ENCODE measurements around the gene KIF6. TPM values are rescaled to one million over a fixed set of nuclear protein-coding genes. Genes with fewer than 3 reads are reported as not detected.

Gene KIF6, protein sequence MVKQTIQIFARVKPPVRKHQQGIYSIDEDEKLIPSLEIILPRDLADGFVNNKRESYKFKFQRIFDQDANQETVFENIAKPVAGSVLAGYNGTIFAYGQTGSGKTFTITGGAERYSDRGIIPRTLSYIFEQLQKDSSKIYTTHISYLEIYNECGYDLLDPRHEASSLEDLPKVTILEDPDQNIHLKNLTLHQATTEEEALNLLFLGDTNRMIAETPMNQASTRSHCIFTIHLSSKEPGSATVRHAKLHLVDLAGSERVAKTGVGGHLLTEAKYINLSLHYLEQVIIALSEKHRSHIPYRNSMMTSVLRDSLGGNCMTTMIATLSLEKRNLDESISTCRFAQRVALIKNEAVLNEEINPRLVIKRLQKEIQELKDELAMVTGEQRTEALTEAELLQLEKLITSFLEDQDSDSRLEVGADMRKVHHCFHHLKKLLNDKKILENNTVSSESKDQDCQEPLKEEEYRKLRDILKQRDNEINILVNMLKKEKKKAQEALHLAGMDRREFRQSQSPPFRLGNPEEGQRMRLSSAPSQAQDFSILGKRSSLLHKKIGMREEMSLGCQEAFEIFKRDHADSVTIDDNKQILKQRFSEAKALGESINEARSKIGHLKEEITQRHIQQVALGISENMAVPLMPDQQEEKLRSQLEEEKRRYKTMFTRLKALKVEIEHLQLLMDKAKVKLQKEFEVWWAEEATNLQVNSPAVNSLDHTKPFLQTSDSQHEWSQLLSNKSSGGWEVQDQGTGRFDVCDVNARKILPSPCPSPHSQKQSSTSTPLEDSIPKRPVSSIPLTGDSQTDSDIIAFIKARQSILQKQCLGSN
- total RNA-seq (not detected in 2 replicates), polyA plus RNA-seq (not detected in 2 replicates), polyA minus RNA-seq (under 0.01 TPM in 1 of 2 replicates, not detected in the other)
- total RNA-seq (2013), result 0.05 TPM

DNA sequence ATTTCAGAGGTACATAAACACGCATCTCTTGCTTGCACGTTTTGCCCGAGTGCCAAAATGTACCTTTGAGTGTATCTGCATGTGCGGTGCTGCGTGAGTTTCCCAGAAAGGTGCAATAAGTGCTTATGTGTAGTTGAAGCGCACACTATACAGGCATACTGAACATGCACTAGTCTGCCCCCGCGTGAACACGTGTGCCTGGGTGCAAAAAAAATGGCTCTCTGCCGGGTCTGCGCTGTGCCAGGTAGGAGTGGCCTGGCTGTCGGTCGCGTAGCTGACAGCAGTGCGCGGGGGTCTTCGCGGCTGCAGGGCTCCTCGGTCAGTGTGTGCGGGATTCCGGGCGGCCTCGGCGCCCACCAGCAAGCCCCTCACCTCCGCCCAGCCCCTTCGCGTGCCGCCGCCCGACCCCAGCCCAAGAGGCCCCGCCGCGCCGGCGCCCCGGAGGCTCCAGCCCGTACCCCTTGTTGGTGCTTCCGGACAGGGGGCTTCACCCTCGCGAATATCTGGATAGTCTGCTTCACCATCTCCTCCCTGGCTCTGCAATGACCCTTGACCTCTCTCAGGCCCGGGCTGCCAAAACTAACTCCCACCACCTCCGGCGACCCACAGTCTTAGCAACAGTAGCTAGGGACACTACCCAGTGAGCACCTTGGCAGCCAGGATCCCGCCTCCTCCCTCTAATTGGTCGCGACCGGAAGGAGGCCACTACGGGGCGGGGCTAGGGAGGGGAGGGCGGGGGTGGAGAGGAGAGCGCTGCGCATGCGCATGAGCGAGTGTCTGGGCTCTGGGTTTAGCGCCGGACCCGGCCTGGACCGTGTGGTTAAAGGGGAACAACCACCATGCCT lies at the start of gene KIF6:
TSS of gene KIF6 (minus strand) at position 622 of the 845 bp plus-strand sequence. CDS start at position 524, 98 bp downstream.
- Histone ChIP-seq H3K36me3 (replicated peaks in 1 of 2; ENCODE audit: control extremely low read depth in 1 of 2, control insufficient read depth in 1 of 2, extremely low read depth in 1 of 2, insufficient read depth in 2 of 2, low read length in 1 of 2) (no peaks in the 10 kb centered on the region), H3K27ac (ENCODE audit: low read length in 2 of 2) (no peak within 1 kb of the TSS), H3K4me2 (replicated peaks; ENCODE audit: low read depth, low read length, poor library complexity, severe bottlenecking) (peak within 1 kb of the TSS; percentile 85), H2AFZ (ENCODE audit: insufficient read depth, low read depth, low read length, poor library complexity, severe bottlenecking) (peak within 1 kb of the TSS; percentile 72), H3K4me3 (ENCODE audit: control extremely low read depth in 1 of 5, extremely low read depth in 1 of 5, insufficient read depth in 1 of 5, low read depth in 2 of 5, low read length in 4 of 5) (peak within 1 kb of the TSS; percentile 28 to 70 (median 54)), H3K79me2 (ENCODE audit: control insufficient read depth, insufficient read depth, low read length) (no peaks in the 10 kb centered on the region), H3K9me3 (ENCODE audit: control extremely low read depth in 1 of 3, control insufficient read depth in 2 of 3, insufficient read depth in 1 of 3, low read length in 2 of 3) (peaks cover 0 to 9% (median 0%) of the 10 kb centered on the region in 3 donors), H4K20me1 (ENCODE audit: control insufficient read depth, insufficient read depth, low read length, poor library complexity, severe bottlenecking) (no peaks in the 10 kb centered on the region), H3K27me3 (replicated peaks in 1 of 4; ENCODE audit: control extremely low read depth in 1 of 4, control insufficient read depth in 3 of 4, insufficient read depth in 4 of 4, low read length in 3 of 4) (peaks cover 0 to 8% (median 8%) of the 10 kb centered on the region in 4 experiments), H3K4me1 (ENCODE audit: control insufficient read depth in 2 of 2, insufficient read depth in 2 of 2, low read length in 2 of 2) (peaks cover 0 to 5% of the 10 kb centered on the region in 2 donors), H3K9ac (ENCODE audit: low read length) (peak within 1 kb of the TSS; percentile 59)
- TF ChIP-seq EZH2 (IDR thresholded peaks at IDR 0.05; ENCODE audit: borderline replicate concordance, insufficient read depth, low read depth, low read length, poor library complexity, severe bottlenecking), result no peak
- TF ChIP-seq, protein P1, sequence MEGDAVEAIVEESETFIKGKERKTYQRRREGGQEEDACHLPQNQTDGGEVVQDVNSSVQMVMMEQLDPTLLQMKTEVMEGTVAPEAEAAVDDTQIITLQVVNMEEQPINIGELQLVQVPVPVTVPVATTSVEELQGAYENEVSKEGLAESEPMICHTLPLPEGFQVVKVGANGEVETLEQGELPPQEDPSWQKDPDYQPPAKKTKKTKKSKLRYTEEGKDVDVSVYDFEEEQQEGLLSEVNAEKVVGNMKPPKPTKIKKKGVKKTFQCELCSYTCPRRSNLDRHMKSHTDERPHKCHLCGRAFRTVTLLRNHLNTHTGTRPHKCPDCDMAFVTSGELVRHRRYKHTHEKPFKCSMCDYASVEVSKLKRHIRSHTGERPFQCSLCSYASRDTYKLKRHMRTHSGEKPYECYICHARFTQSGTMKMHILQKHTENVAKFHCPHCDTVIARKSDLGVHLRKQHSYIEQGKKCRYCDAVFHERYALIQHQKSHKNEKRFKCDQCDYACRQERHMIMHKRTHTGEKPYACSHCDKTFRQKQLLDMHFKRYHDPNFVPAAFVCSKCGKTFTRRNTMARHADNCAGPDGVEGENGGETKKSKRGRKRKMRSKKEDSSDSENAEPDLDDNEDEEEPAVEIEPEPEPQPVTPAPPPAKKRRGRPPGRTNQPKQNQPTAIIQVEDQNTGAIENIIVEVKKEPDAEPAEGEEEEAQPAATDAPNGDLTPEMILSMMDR (IDR thresholded peaks at IDR 0.05), result no peak
- ATAC-seq (ENCODE audit: low read depth) (peak; percentile 98), DNase-seq (peak; percentile 79)
- H3K27me3 Mint-ChIP-seq, result peaks cover 5% of the 10 kb centered on the region
- 6% methylated on average over 54 of the region's 58 CpGs for WGBS (ENCODE audit: insufficient coverage)
- H3K27ac Mint-ChIP-seq, result no peak within 1 kb of the TSS
- CTCF ChIA-PET, result no interaction called here
- POLR2A ChIA-PET, result no interaction called here
- H3K9me3 Mint-ChIP-seq (ENCODE audit: insufficient read depth), result no peaks in the 10 kb centered on the region
- peak within 1 kb of the TSS; percentile 94 for H3K4me3 Mint-ChIP-seq
- intact Hi-C loops (cut with micrococcal nuclease), result no loop called here
- H3K4me1 Mint-ChIP-seq, result peaks cover 8% of the 10 kb centered on the region

Measured in B cell (primary cell).